SK-MEL-5 (cell line): ENCODE results near the gene USP6. TPM values are rescaled to one million over a fixed set of nuclear protein-coding genes. Genes with fewer than 3 reads are reported as not detected.
"Not testable (repeated sequence)": the region's sequence is repeated elsewhere in the genome, so short reads cannot be mapped to it uniquely, and the experiment has no call there.

Source experiments
- DNase-seq: peaks from one replicate; pipeline ENCODE4 v3.0.0-alpha.2; 2016; ENCODE audit warnings: low read depth, low spot score
- in situ Hi-C: cut with HindIII; loops from 2 replicates; pipeline ENCODE4 v1.10.0; 2016; ENCODE audit warnings: low sequenced_read_pairs, high pct_unique_total_duplicates, low pct_unique_long_range_greater_than_20kb
- total RNA-seq: library from RNA; depleted of rRNA; stranded (reverse); fragments of >200 nt; shearing (Covaris generic); gene quantifications from 2 replicates; pipeline ENCODE4 v1.2.3, GENCODE V29; 2014

The USP6 gene
- total RNA-seq, 1 experiment from 2014 or later = not detected

DNA sequence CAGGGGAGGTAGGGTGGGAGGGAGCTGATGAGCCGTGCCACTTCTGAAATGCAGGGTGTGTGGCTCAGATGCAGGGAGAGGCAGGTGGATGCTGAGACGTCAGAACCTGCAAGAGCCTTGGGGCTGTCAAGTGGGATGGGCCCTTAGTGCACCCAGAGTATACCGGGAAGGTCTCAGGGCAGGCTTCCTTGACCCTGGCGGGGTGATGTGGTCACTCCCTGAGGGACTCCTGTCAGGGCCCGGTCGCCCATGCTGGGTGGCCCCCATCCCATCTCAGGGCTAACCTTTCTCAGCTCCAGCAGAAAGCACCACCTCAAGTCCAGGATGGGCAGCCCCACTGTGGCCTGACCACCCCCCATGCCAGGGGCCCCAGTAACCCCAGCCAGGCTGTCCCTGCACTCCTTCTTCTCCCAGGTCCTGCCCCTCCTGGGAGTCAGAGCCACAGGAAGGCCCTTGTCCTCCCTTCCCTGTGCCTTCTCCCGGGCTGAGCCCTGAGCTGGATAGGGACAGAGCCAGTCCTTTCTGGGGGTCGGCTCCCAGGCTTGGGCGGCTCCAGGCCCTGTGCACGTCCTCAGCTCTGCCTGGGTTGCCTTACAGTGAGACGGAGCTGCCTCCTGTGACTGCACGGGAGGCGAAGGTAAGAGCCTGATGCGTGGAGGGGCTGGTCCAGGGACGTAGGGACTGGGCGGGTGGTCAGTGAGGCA is 16.1 kb downstream of the USP6 start:
- DNase-seq, in situ Hi-C loops: not testable (repeated sequence)

DNA sequence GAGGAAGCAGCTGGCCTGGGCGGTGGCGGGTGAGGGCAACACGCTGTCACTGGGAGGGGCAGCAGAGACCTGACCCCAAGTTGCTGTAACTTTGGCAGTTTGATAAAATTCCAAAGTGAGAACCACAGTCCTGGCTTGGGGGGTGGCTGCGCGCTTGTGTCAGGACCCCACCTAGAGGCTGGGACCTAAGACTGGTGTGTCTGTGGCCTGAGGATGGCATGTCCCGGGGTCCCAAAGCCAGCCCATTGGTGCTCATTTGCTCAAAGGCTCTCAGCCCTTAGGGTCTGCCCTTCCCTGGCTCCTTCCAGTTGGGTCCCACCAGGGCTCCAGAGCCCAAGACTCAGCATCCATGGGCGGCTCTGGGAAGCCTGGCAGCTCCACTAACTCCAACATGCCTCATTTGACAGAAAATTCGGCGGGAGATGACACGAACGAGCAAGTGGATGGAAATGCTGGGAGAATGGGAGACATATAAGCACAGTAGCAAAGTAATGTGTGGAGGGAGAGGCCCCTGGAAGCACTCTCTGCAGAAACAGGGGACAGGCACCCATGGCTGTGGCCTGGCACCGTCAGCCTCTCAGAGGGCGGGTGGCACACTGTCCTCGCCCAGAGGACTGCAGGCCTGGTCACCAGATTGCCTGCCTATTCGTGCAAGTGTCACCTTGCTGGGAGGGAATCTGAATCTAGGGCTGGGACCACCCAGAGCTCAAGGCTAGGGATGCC is 16.8 kb downstream of the USP6 start:
- in situ Hi-C loops, DNase-seq: not testable (repeated sequence)

DNA sequence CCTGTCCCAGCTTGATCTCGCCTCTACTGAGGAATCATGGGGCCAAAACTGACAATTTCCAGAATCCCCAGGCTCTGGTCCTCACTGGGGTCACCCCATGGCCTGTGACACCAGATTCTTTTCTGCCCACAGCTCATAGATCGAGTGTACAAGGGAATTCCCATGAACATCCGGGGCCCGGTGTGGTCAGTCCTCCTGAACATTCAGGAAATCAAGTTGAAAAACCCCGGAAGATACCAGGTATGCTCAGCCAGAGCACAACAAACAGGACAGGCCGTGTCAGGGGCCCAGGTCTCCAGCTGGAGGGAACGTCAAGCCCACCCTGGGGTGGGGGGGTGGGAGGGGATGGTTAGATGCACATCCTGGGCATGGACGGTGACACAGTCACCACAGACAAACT is 17.5 kb downstream of the USP6 start:
- in situ Hi-C loops = no loop called here
- DNase-seq = no peak

DNA sequence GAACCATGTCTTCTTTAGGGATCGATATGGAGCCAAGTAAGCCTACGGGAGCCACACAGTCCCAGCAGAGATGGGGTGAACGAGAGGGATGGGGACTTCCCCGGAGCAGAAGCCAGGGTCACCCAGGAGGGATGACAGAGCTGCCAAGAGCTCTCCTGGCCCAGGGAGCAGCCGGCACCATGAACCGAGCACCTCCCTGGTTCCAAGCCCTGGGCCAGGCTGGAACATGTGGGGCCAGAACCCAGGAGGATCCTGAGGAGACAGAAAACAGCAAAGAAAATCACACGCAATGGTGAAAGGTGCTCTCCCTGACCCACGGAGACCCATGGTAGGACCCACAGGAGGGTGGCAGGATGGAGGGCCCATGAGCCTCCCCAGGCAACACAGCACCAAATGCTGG is 18.1 kb downstream of the USP6 start:
- DNase-seq, in situ Hi-C loops: not testable (repeated sequence)

DNA sequence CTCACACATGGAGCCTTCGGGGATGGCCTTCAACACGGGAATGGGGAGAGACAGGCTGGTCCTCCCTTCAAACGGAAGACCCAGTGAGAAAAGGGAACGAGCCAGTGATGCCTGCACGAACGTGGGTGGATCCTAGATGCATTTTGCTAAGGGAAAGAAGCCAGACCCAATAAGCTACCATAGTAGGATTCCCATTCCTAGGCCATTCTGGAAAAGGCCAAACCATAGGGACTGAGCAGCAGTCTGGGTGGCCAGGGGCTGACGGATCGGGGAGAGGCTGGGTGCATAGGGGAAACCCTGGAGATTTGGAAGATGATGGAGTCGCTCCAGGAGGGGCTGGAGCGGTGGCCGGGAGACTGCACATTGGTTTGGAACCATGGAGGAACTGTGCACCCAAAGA is 18.7 kb downstream of the USP6 start:
- DNase-seq, in situ Hi-C loops: not testable (repeated sequence)

DNA sequence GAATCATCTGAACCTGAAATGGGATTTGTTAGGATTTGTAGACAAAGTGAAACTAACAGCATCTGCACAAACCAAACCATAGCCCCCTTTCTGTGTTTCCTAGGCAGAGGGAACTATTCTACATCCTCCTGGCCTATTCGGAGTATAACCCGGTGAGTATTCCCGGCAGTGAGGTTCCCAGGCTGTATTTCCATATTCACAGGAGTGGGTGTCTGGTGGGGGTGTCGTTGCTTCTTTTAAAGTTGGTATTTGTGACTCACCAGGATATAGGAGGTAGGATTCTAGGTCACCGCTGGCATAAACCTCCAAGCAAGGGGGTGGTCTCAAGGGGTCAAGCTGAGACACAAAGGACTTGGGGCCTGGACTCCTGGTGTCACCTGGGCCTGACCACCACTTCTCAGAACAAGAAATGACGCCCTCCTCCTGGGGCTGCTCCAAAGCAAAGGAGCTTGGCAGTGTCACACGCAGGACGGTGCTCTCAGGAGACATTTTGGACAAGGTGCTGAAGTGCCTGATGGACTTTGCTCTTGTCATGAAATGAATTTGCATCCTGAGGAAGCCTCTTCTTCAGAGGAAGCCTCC is 19.4 kb downstream of the USP6 start:
- in situ Hi-C loops, DNase-seq: not testable (repeated sequence)

DNA sequence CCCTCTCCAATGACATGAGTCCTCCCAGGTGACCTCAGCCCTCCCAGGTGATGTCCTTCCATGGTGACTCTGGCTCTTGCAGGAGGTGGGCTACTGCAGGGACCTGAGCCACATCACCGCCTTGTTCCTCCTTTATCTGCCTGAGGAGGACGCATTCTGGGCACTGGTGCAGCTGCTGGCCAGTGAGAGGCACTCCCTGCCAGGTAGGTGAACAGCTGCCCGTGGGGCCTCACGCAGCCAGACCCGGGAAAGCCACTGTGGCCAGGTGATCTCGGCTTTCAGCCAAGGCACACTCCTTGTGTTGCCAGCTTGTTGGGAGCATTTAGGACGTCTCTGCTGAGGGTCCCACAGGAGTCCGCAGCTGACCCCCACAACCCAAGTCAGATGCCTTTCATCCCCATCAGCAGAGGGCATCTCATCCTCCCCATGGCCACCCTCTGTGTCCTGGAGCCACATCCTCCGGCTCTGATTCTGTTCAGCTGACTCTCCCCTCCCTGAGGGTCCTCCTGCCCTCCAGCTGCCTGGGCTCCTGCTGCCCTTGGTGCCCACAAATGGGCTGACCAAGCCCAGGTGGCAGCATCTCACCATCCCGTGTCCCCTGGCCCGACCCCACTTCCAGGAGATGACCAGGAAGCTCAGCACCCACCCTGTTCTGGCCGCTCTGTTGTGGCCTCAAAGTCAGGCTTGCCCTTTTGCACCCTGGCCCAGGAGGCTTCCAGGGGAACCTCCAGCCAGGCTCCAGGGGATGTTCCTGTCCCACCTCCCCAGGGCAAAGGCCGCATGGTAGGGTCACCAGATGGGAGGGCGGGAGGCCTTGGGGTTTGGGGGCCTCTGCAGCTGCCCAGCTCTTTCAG is 20.1 kb downstream of the USP6 start:
- in situ Hi-C loops = no loop called here
- DNase-seq = no peak

DNA sequence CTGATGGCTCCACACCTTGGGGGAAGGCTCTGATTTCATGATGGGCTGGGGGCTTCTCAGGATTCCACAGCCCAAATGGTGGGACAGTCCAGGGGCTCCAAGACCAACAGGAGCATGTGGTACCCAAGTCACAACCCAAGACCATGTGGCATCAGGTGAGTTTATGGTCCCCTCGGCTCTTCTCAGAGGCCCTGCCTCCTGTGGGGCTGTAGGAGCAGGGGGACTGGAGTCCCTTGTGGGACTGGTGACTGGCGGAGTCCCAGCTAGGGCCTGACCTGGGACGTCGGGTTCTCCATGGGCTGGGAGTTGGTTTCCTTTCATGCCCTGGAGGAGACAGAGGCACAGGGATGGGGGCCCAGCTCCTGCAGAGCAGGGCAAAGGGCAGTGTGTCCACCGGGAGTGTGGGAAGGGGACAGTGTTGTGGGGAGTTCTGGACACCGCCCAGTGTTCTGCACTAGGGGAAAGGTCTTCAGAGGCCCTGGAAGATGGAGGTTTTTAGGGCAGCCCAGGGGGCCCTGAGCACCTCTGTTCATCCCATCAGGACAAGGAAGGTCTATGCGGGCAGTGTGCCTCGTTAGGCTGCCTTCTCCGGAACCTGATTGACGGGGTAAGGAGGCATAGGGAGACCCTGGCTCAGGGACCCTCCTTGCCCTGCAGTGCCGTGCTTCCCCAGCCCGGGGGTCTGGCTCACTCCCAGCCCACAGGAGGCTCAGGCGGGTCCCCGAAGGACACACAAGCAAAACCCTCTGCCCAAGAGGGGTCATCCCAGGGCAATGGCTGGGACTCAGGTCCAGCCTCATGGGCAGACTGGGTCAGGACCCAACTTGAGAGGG is 21.0 kb downstream of the USP6 start:
- in situ Hi-C loops = not testable (repeated sequence)

DNA sequence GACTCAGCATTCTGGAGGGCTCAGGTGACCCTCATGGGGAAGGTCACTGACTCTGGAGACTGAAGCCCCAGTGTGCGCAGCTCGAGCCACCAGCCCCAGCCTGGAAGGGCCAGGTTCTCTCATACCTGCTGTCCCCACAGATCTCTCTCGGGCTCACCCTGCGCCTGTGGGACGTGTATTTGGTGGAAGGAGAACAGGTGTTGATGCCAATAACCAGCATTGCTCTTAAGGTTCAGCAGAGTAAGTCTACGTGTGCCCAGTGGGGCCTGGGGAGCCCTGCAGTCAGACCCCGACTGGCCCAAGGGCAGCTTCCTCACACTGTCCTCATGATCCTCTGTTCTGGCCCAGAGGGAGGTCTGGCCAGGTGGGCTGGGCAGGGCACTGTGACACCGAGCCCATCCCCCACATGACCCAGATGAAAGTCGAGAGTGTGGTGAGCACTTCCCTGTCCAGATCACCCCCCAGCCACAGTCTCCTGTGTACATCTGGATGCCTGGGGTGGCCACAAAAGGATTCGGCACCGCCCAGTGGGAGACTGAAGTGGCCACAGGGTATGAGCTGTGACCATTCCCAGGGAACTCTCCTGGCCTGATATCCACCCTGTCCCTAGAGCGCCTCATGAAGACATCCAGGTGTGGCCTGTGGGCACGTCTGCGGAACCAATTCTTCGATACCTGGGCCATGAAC is 21.8 kb downstream of the USP6 start:
- DNase-seq, in situ Hi-C loops: not testable (repeated sequence)

More for the DNA sequence above, 21.0 kb downstream of the USP6 start:
- not testable (repeated sequence) for DNase-seq

DNA sequence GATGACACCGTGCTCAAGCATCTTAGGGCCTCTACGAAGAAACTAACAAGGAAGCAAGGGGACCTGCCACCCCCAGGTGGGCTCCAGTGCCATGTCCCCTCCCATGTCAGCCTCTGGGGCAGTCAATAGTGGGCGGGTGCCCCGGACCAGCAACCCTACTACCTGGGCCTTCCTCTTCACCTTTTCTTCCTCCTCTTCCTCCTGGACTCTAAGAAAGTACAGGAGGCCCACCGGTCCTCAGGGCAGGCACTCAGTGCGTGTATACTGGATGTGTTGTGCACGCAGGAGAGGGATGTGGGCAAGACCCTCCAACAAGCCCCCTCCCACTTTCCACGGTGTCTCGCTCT is 22.3 kb downstream of the USP6 start:
- in situ Hi-C loops, DNase-seq: not testable (repeated sequence)

DNA sequence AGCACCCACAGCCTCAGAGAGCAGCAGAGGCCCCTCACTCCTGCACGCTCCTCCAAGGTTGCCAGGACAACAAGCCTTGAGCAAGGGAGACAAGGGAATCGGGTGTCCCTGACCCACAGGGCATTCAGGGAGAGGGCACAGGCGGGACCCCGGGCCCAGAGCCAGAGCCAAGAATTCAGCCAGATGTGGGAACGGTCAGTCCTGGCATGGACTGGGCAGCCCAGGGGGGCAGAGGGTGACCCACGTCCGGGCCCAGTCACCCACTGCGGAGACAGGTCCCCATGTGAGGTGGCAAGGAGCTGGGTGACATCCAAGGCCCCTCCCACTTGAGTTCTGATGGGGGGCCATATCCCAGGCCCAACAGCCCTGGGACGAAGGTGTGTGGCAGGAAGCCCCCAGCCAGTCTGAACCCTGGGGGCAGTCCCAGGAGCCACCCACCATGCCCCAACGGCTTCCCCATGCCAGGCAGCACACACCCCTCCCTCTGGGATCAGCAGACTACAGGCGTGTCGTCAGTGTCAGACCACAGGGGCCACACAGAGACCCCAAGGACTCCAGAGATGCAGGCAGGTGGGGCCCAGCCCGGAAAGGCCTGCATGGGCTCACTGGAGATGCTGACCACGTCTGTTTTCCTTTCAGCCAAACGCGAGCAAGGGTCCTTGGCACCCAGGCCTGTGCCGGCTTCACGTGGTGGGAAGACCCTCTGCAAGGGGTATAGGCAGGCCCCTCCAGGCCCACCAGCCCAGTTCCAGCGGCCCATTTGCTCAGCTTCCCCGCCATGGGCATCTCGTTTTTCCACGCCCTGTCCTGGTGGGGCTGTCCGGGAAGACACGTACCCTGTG is 23.0 kb downstream of the USP6 start:
- in situ Hi-C loops = no loop called here

DNA sequence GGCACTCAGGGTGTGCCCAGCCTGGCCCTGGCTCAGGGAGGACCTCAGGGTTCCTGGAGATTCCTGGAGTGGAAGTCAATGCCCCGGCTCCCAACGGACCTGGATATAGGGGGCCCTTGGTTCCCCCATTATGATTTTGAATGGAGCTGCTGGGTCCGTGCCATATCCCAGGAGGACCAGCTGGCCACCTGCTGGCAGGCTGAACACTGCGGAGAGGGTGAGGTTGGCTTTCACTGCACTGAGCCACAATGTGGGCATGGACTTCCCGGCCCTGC is 23.6 kb downstream of the USP6 start:
- no peak for DNase-seq
- in situ Hi-C loops = no loop called here

More for the DNA sequence above, 23.0 kb downstream of the USP6 start:
- no peak for DNase-seq

DNA sequence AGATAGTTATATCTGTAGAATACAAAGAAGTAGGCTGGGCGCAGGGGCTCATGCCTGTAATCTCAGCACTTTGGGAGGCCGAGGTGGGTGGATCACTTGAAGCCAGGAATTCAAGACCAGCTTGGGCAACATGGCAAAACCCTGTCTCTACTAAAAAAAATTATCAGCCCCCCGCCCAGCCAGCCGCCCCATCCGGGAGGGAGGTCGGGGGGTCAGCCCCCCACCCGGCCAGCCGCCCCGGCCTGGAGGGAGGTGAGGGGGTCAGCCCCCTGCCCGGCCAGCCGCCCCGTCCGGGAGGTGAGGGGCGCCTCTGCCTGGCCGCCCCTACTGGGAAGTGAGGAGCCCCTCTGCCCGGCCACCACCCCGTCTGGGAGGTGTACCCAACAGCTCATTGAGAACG is 27.0 kb downstream of the USP6 start:
- DNase-seq, in situ Hi-C loops: not testable (repeated sequence)

DNA sequence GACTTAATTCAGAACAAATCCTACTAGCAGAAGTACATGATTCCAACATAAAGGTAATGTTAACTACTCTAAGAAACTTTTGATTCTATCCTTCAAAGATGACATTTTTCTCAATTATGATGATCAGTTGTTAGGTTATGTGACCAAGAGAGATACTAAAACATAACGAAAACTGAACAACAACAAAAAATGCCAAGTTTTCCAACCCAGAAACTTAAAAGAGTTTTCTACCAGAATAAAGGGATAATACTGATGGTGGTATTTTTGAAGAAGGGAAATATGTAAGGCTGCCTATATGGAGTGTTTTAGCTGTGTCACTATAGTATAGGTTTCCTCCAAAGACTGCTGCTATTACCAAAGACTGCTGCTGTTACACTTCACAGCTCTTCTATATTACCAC is 30.3 kb downstream of the USP6 start:
- in situ Hi-C loops, DNase-seq: not testable (repeated sequence)

DNA sequence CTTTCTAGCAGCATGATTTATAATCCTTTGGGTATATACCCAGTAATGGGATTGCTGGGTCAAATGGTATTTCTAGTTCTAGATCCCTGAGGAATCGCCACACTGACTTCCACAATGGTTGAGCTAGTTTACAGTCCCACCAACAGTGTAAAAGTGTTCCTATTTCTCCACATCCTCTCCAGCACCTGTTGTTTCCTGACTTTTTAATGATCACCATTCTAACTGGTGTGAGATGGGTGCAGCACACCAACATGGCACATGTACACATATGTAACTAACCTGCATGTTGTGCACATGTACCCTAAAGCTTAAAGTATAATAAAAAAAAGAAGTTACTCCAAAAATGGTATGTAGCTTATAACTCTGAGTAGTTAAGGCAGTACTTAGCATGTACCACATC is 44.9 kb downstream of the USP6 start:
- in situ Hi-C loops, DNase-seq: not testable (repeated sequence)

DNA sequence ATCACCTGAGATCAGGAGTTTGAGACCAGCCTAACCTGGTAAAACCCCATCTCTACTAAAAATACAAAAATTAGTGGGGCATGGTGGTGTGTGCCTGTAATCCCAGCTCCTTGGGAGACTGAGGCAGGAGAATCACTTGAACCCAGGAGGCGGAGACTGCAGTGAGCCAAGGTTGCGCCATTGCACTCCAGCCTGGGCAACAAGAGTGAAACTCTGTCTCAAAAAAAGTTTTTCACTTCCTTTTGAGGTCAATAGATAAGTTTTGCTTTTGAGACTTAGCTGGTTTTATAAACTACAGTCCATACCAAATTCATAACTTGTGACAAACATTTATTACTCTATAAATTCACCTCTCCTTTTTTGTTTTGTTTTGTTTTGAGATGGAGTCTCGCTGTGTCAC is 46.0 kb downstream of the USP6 start:
- in situ Hi-C loops, DNase-seq: not testable (repeated sequence)
